HG02610 (cell line): ENCODE data around the gene FAM170B.

Source experiments
- ATAC-seq: cut with Tn5 transposase; IDR thresholded peaks from one replicate; pipeline ENCODE4 v1.9.1; 2021; ENCODE audit warnings: mild to moderate bottlenecking, moderate library complexity; ENCODE audit not compliant: unreplicated experiment

Gene FAM170B

GRCh38 chr10:49169776-49170175 is 36.0 kb upstream of the FAM170B start:
- no peak for ATAC-seq

GRCh38 chr10:49168831-49169500 is 35.1 kb upstream of the FAM170B start:
- ATAC-seq = no peak

DNA sequence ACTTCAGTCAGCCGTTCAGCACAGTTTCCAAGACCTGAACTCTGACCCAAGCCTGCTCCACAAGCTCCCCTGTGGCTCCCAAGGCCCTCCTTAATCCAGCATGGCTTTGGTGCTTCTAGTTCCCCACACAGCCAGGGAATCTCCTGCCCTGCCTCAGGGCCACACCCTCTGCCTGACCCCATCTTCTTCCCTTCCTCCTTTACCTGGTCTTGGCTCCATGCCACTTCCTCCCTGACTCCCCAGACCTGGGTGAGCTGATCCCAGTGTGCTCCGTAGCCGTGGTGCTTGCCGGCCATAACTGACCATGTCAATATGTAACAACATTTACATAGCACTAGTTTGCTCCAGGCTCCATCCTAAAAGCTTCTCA is 34.3 kb upstream of the FAM170B start:
- ATAC-seq = no peak

DNA sequence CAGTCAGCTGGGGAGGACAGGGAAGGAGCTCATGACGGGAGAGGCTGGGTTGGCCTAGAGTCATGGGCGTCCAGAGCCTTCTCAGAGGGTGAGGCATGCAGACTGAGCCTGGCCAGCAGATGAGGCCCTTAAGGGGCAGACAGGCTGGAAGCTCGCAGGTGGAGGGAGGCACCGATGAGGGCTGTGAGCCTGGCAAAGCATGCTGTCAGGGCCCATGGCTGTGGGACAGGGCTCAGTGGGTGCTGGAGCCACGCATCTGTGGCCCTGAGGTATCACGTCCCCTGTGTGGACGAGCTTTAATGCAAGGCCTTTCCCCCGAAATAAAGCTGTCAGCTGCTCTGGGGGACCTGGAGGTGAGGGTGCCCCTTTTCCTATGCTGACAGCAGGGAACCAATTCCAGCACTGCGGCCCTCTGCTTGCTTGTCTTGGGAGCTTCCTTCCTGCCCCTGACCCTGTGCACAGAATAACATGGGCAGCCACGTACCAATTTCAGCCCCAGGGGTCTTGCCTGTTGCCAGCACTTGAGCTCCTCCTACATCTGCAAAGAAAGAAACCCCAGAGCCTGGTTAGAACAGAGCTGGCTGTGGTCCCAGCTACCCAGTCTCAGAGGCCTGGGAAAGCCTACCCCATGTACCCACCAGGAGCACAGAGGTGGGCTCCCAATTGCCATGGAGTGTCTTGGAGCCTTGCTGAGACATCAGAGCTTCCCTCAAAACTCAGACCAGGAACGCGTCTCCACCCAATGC is 33.8 kb upstream of the FAM170B start:
- no peak for ATAC-seq

- ATAC-seq = no peak
These were observed 32.9 kb upstream of the FAM170B start for GRCh38 chr10:49166484-49167400.

DNA sequence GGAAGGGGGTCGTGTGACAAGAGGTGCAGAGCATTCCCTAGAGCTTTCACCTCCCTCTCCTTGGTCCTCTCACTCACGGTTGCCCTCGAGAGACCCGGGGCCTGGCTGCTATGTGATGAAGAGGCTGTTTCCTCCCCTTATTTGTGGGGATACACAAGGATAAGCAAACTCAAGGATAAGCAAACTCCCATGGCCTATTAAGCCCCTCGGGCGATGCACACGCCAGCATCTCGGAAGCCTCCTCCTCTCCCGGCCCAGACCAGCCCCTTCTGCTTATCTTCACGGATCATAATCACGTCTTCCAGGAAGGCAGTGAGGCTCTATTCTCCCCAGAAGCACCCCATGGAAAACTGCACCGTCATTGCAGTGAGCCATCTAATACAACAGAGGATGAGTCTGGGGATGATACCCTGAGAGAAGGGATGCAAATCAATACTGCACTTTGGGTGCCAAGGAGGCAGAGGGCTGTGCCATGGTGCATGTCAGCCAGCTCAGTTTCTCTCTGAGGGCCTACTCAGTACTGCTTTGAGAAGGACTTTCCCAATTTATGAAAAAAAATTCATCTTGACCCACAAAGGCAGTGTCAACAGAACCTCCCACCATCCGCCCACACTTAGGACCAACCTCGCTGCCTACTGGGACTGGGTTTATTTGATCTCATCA is 32.1 kb upstream of the FAM170B start:
- ATAC-seq = no peak

DNA sequence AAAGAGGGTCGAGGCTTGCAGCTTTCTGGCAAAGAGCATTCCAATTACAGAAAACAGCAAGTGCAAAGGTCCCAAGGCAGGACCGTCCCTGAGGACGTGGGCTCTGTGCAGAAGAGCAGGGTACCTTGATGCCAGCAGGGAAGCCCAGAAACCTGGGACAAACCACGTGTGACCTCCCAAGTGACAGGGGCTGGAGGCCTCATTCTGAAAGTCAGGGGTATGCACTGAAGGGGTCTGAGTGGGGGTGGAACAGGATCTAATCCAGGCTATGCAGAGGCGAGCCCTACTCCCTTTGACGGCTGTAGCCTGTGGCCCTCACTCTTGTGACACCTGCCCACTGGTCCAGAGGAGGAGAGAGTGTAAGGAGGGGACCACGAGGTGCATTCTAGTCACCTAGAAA is 31.4 kb upstream of the FAM170B start:
- no peak for ATAC-seq

DNA sequence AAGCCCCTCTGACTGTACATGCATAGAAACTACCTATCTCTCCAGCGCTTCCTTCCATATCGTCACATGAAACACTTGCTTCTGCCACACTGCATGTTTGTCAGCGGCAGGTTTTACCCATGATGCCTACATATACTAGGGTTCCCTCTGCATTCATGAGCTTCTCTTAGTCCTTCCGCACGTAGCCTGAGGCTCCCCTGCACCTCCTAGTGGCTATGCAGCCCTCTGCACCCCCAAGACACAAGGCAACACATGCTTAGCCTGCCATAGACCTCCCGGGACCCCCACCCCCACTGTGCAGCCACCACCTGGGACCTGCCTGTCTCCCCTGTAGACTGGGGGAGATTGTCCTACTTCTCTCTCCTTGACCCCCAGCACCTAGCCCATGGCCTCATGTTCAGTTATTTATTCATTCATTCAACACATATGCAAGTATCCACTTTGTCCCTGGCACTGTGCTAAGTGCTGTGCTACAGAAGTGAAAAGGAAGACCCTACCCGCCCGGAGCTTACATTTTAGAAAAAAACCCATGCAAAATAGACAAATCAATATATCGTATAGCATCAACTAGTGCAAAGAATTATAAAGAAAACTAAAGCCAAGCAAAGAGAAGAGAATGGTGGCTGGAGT is 30.9 kb upstream of the FAM170B start:
- peak; percentile 71 for ATAC-seq

- no peak for ATAC-seq
These were observed 29.9 kb upstream of the FAM170B start for GRCh38 chr10:49163741-49164140.

DNA sequence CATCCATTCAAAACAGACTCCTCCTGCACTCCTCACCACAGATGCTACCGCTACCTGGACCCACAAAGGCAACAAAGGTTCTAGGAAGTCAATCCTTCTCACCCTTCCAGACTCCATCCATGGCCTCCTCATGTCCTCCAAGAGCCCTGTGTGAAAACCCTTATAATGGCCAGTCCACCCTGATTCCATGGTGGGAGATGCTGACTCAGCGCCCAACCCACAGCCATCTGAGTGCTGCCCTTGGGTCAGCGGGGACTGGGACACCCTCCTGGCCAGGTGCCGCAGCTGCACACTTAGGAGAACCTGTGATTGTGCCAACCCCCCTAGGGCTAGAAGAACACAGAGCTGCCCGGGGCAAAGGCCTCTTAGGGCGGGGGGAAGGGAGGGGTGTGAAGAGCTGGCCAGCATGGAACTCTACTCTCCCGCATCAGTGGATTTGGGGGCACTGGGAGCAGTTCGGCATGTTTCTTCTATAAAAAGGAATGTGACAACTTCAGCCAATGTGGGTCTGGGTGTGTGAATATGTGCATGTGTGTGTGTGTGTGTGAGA is 29.0 kb upstream of the FAM170B start:
- ATAC-seq = no peak

DNA sequence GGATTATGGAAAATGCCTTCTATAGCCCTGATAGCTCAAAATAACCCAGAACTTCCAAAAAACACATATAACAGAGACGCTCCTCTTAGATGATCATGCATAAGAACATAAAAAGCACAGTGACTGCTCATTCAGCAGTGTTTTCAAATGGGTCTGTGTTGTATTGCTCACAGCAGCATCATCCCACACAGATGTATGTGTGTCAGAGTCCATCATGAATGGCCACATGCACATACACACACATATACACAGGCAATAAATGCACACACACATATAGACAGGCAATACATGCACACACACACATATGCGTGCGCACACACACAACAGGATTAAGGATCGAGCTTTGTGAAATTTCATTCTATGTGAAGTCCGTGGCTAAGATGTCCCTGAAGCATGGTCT is 28.2 kb upstream of the FAM170B start:
- ATAC-seq = no peak

- no peak for ATAC-seq
These were observed 27.7 kb upstream of the FAM170B start for GRCh38 chr10:49161411-49161997.

DNA sequence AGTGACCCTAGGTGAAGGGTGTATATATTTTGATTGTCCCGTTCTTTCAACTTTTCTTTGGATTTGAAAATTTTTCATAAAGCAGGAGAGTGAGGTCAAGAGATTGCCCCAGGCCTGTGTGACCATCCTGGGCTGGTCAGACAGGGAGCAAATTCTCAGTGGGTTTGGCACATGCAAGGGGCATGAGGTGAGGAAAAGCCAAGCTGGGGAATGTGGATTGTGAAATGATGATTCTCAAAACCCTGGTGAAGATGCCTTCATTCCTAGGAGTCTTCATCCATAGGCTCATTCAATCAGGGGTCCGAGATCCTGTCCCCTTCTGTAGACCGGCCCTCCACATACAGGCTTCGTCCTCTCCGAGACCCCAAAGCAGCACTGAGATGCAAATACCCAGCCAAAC is 27.0 kb upstream of the FAM170B start:
- ATAC-seq = no peak

GRCh38 chr10:49160110-49160509 is 26.3 kb upstream of the FAM170B start:
- ATAC-seq = no peak

DNA sequence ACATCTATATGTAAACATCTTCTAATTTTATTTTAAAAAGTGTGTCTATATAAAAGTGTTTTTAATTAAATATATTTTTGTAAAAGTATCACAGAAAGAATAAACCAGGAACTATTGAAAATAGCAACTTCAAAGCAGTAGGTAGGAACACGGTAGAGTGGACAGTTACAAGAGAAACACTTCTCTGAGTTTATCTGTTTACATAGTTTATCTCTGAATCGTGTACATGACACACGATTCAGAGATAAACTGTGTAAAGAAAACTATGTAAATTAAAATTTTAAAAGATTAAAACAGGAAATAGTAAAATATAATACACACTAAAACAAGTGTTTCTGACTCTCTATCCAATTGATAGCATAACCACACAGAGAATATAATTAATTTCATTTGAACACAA is 25.1 kb upstream of the FAM170B start:
- no peak for ATAC-seq

DNA sequence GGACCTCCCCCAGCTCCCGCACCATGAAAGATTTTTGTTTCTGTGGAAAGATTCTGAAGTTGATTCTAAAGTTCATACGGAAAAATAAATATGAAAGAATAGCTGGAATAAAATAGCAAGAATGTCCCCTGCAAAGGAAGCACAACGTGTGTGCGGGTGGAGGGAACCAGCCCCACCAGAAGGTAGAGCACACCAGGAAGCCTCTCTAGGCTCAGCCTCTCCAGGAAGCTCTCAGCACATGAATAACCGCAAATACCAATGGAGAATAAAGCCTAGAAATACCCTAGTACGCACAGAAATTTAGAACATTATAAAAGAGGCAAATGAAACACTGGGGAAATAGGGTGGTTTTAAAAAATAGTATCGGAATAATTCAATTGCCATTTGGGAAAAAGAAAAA is 24.6 kb upstream of the FAM170B start:
- no peak for ATAC-seq

DNA sequence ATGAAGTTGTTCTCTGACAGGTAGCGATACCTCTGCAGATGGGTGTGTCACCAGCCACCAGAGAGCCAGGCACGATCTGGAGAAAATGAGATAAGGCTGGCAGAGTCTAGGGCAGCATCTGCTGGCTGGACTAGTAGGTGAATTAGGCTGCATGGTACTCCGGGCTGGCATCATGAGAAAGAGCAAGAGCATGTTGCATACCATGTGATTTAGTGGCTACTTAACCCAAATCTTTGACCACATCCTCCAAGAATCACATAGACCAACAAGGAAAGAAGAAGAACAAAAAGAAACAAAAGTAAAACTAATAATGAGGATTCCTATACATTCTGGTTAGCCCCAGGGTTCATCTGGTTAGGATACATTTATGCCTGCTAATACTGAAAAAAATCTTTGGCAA is 23.4 kb upstream of the FAM170B start:
- no peak for ATAC-seq

- no peak for ATAC-seq
These were observed 20.8 kb upstream of the FAM170B start for GRCh38 chr10:49154641-49155040.

DNA sequence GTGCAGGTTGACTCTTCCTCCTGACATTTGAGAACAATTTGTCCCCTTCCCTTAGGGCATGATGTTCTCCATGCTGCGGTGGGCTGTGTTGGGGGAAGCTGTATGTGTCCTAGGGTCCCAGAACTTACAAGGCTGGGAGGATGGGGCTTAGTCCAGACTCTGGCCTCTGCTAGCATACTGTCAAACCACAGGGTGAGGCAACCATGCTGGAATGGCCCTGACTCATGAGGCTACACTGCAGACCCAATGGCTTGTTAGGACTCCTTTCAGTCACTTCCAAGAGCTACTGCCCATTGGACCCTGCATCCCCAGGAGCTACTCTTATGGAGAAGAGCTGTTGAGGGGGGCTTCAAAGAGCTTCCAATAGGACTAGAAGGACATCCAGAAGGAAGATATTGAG is 20.1 kb upstream of the FAM170B start:
- no peak for ATAC-seq

GRCh38 chr10:49153115-49153514 is 19.3 kb upstream of the FAM170B start:
- ATAC-seq = no peak
